Measurements from ENCODE around the gene MAP2K3.

- TF ChIP-seq, protein P1, sequence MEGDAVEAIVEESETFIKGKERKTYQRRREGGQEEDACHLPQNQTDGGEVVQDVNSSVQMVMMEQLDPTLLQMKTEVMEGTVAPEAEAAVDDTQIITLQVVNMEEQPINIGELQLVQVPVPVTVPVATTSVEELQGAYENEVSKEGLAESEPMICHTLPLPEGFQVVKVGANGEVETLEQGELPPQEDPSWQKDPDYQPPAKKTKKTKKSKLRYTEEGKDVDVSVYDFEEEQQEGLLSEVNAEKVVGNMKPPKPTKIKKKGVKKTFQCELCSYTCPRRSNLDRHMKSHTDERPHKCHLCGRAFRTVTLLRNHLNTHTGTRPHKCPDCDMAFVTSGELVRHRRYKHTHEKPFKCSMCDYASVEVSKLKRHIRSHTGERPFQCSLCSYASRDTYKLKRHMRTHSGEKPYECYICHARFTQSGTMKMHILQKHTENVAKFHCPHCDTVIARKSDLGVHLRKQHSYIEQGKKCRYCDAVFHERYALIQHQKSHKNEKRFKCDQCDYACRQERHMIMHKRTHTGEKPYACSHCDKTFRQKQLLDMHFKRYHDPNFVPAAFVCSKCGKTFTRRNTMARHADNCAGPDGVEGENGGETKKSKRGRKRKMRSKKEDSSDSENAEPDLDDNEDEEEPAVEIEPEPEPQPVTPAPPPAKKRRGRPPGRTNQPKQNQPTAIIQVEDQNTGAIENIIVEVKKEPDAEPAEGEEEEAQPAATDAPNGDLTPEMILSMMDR (conservative IDR thresholded peaks at IDR 0.05 in 1 of 2, IDR thresholded peaks at IDR 0.05 in 1 of 2; ENCODE audit: low read depth in 1 of 2, low read length in 2 of 2) = no peak
- TF ChIP-seq EZH2 (IDR thresholded peaks at IDR 0.05; ENCODE audit: low read length, missing control alignments) = no peak
Observed at GRCh38 chr17:21279582-21279981, 4.9 kb upstream of the MAP2K3 start.
